Right ventricle myocardium superior (tissue), 1 donor: ENCODE data around the gene ZNRF3. TPM values are rescaled to one million over a fixed set of nuclear protein-coding genes. Genes with fewer than 3 reads are reported as not detected.
"Not testable (repeated sequence)": the region's sequence is repeated elsewhere in the genome, so short reads cannot be mapped to it uniquely, and the experiment has no call there.

Experiments used
- ATAC-seq: fragments of 200-7000 bp; cut with Tn5 transposase; one replicate; pipeline ENCODE4 v1.9.1; 2020; ENCODE audit warnings: mild to moderate bottlenecking; ENCODE audit not compliant: poor library complexity
- DNase-seq: peaks from one replicate; pipeline ENCODE4 v3.0.0-alpha.2; 2020
- intact Hi-C: fragments of 100-400 bp; cut with DNase I; formaldehyde crosslinking; loops from one replicate; pipeline ENCODE4 v1.11.2; 2022
- total RNA-seq: library from RNA; stranded (reverse); fragmentation: NEBNext Ultra II Directional; extraction: Animal tissue kit (Norgen Biotek cat#: 25700); gene quantifications from one replicate; pipeline ENCODE4 v1.2.1, GENCODE V29; 2021
- donor health status: DM: no; HTN: yes; CAD: no; lungs with severe emphysema.

Gene ZNRF3
- total RNA-seq, 1 donor from 2014 or later: 5.0 TPM

DNA sequence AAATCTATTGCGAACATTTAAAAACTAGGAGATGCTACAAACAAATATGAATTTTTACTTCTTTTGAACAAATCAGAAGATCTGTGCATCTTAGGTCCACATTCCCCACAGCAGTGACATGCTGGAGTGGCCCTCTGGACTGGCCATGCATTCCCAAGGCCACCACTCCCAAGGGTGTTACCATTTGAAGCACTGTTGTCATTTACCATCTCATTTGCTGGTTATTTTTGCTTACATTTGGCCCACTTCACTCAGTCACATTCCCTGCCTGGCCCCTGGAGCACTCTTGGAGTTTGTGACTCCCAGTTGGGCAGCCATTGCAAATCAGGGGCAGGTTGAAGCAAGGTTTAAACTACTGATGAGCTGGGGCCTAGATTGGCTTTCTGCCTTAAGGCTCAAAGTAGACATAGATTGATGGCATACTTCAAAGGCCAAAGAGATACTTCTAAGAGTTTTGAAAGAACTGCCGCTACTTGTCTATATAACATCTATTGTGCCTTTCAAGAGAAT is 8.5 kb upstream of the ZNRF3 start:
- intact Hi-C loops: no loop called here
- ATAC-seq: no peak
- no peak for DNase-seq

DNA sequence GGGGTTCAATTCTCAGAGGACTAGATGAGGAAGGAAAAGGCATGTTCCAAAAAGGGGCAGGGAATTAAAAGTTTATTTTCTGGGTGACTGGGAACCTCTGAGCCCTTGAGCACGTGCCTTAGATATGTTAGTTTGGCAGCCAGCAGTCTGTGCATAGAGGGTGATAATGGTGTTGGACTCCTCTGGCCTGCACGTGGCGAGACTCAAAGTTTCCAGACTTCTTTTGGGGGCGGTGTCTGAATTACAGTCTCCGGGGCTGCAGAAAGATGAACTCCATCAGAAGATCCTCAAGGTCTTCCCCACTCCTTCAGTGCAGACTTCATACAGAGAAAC is 861 bp upstream of the ZNRF3 start:
- ATAC-seq (peak; percentile 15), DNase-seq (no peak)
- intact Hi-C loops: loop anchor here (10.0 kb wide), 1 partner anchor 152 kb away; no protein-coding TSS in a partner anchor

DNA sequence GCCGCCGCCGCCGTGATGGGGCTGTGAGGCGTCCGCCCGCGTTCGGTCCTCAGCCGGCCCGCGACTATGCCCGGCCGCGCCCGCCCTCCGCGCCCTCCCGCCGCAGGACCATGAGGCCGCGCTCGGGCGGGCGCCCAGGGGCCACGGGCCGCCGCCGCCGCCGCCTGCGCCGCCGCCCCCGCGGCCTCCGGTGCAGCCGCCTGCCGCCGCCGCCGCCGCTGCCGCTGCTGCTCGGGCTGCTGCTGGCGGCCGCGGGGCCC is 215 bp downstream of the ZNRF3 start:
- ATAC-seq: no peak

GRCh38 chr22:28883917-28884746 is 760 bp downstream of the ZNRF3 start:
- intact Hi-C loops: loop anchor here (10.0 kb wide), 1 partner anchor 151 kb away; no protein-coding TSS in a partner anchor
- no peak for ATAC-seq
- peak; percentile 54 for DNase-seq

More for the DNA sequence above, 215 bp downstream of the ZNRF3 start:
- no peak for DNase-seq
- intact Hi-C loops: loop anchor here (10.0 kb wide), 1 partner anchor 151 kb away; no protein-coding TSS in a partner anchor

DNA sequence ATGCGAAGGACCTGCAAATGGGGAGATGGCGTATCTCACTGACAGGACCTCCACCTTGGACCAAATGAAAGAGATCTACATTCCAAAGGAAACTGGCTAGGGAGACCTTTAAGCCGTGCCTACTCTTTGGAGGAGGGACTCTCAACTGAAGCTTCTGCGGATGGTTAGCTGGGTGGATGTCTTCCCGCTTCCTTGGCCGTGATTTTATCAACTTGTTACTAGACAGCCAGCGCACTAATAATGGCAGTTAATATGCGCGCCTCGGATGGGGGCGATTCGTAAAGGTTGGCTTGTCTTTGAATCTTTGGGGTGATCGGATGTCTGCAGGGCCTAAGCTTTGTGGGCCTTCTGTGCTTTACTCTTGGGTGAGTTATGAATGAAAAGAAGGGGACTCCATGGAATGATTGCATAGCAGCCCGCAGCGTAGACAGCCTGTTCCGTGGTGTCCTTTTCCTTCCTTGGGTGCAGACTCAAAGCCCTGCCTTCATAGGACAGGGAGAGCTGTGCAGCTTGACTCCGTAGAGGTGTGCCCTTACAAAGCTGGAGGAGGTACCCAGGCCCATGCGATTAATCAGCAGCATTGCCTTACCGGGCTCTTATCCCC is 1.5 kb downstream of the ZNRF3 start:
- intact Hi-C loops: loop anchor here (10.0 kb wide), 1 partner anchor 150 kb away; no protein-coding TSS in a partner anchor
- DNase-seq (no peak), ATAC-seq (no peak)

DNA sequence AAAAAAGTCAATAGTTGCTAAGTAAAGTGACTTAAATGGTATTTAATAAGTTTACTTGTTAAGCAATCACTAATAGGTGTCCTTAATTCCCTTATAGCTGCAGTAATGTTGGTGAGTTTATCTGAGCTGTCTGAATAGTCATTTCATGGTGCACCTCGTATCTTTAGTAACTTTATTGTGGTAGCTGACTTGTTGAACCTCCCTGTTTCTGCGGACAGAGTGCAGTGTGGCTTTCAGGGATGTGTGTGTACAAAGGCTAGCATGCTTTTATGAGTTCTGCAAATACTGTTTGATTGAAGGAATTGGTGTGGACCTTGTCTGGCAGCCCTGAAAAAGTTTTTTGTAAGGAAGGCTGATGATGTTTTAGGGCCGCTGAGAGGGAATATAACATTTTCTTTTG is 2.6 kb downstream of the ZNRF3 start:
- no peak for ATAC-seq
- intact Hi-C loops: loop anchor here (10.0 kb wide), 1 partner anchor 149 kb away; no protein-coding TSS in a partner anchor

DNA sequence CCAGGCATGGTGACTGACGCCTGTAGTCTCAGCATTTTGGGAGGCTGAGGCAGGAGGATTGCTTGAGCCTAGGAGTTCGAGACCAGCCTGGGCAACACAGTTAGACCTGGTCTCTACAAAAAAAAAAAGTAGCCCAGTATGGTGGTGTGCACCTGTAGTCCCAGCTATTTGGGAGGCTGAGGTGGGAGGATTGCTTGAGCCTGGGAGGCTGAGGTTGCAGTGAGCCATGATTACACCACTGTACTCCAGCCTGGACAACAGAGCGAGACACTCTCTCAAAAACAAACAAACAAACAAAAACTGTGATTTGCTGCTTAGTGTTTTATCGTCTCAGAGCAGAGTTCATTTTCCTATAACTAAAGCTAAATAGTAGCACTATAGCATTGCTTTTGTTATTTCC is 3.3 kb downstream of the ZNRF3 start:
- intact Hi-C loops: loop anchor here (10.0 kb wide), 1 partner anchor 148 kb away; no protein-coding TSS in a partner anchor
- DNase-seq, ATAC-seq: not testable (repeated sequence)

More for the DNA sequence above, 2.6 kb downstream of the ZNRF3 start:
- DNase-seq: no peak

GRCh38 chr22:28887725-28888459 is 4.5 kb downstream of the ZNRF3 start:
- no peak for ATAC-seq
- intact Hi-C loops: loop anchor here (10.0 kb wide), 1 partner anchor 147 kb away; no protein-coding TSS in a partner anchor
- no peak for DNase-seq

GRCh38 chr22:28889478-28890024 is 6.2 kb downstream of the ZNRF3 start:
- intact Hi-C loops: loop anchor here (10.0 kb wide), 1 partner anchor 145 kb away; no protein-coding TSS in a partner anchor
- no peak for DNase-seq
- ATAC-seq: no peak

DNA sequence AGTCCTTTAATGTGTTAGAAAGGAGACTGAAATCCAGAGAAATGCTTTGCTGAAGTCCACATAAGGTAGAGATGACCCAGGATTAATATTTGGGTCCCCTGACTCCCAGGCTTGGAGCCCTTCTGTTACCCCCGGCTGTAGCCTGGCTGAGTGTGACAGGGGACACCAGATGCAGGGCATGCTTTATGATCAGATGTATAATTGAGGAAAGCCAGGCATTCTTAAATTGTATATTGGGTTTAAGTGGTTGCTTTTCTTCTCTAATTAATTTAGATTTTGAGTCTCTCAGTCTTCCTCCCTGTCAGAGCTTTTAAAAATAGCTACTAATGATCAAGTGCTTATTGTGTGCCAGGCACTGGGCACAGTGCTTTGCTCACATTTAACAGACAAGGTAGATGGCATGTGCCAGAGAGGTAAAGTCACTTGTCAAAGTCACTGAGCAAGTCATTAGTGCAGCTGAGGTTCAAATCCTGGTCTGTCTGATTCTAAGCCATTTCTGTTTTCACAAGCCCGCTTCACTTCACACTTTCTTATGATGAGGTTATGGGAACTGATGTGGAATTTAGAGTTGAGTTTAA is 7.9 kb downstream of the ZNRF3 start:
- ATAC-seq (peak; percentile 63), DNase-seq (no peak)
- intact Hi-C loops: no loop called here

DNA sequence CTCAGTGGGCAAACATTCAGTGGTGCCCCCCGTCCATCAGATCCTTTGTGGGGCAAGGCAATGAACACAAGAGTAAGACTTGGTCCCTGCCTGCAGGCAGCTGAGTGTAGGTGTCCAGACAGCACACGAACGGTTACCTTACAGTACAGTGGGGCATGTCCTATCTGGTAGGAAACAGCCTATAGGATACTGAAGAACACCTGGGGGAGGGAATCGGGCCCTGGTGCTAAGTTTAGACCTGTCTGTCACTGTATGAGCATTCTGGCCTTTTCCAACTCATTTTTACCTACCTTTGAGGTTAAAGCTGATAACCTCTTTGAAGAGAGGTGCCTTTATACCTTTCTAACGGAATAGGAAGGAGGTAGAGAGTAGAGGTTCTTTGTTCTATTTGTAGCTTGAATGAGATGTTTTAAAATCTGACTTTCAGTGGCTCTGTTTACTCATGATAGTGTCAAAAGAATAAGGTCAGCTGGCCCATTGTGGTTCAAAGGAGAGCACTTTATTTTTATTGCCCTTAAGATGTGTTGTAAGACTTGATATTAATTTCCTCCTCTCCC is 8.9 kb downstream of the ZNRF3 start:
- no peak for DNase-seq
- intact Hi-C loops: no loop called here
- peak; percentile 41 for ATAC-seq

GRCh38 chr22:28893810-28894209 is 10.4 kb downstream of the ZNRF3 start:
- intact Hi-C loops: no loop called here
- ATAC-seq: no peak
- DNase-seq: no peak

GRCh38 chr22:28894334-28894733 is 11.0 kb downstream of the ZNRF3 start:
- ATAC-seq (peak; percentile 65), DNase-seq (peak; percentile 51)
- intact Hi-C loops: no loop called here

- intact Hi-C loops: no loop called here
- DNase-seq (no peak), ATAC-seq (peak; percentile 51)
These were observed 11.4 kb downstream of the ZNRF3 start for GRCh38 chr22:28894807-28895206.

DNA sequence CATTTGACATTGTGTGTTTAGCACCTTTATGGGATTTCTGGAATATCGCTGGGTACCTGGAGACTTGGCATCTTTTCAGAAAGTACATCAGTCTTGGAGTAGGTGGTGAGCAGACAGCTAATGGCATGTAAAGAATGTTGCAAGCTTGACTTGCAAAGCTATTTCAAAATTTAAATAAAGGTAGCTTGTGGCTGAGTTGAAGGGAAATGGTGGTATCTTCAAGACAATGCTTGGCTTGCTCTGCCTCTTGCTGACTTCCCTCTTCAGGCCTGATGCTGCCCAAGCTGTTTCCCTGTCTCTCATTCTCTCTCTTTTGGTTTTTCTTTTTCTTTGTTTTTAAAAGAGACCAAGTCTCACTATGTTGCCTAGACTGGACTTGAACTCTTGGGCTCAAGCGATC is 13.2 kb downstream of the ZNRF3 start:
- DNase-seq (no peak), ATAC-seq (no peak)
- intact Hi-C loops: no loop called here

DNA sequence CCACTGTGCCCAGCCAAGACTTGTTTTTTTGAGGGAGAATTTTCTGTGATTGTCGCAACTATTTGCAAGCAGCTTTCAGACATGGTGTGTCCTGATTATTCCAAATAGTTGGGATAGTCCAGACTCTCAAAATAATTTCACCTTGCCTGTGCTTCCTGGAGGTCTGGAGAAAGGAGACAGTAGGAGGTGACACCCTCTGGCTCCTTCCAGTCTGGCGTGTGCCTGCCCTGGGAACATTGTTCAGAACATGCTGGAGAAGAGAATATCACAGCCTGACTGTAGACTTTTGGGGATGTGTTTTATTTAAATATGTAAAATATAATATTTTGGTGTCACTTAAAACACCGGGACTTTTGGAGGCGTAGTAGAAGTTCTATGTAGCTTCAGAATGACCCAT is 14.9 kb downstream of the ZNRF3 start:
- intact Hi-C loops: no loop called here
- DNase-seq (no peak), ATAC-seq (no peak)

DNA sequence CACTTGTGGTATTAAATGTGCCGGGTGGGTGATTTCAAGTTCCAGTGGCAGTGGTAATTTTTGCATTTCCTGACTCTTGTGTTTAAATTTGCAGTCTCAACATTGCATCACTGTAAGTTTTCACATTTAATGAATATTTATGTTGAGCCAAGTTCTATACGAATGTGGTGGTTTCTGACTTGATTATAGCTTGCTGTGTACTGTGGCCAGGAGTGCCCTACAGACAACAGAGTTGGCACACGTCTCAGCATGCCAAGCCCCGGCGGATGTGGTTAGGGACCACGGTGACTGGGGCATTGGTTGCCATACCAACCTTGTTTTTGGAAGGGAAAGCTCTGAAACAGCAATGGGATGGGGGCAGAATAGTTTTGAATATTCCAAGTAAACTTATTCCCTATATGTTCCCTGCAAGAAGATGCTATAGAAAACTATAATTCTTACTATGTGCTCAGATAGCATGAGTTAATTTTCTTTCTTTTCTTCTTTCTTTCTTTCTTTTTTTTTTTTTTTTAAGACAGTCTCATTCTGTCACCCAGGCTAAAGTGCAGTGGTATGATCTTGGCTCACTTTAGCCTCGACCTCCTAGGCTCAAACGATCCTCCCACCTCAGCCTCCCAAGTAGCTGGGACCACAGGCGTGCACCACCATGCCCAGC is 16.0 kb downstream of the ZNRF3 start:
- intact Hi-C loops: no loop called here
- DNase-seq (no peak), ATAC-seq (no peak)

- DNase-seq (no peak), ATAC-seq (no peak)
These were observed 17.1 kb downstream of the ZNRF3 start for GRCh38 chr22:28900379-28900925.

More at GRCh38 chr22:28900379-28900925, 17.1 kb downstream of the ZNRF3 start:
- intact Hi-C loops: no loop called here
